H1 (cell line): ENCODE results near the gene SPATA19. TPM values are rescaled to one million over a fixed set of nuclear protein-coding genes. Genes with fewer than 3 reads are reported as not detected.

Experiments
- CBX5 ChIP-seq: fragments of 300-800, 300-1000 bp; sonication (generic); IDR thresholded peaks from 2 replicates; pipeline ENCODE4 v1.7.1; 2016; ENCODE audit warnings: antibody characterized with exemption, low read length, low read depth
- CHD7 ChIP-seq: fragments of 300-600 bp; sonication (generic); IDR thresholded peaks from 2 replicates; pipeline ENCODE4 v1.7.1; 2012; ENCODE audit warnings: low read length, moderate library complexity, mild to moderate bottlenecking, inconsistent platforms; ENCODE audit not compliant: insufficient replicate concordance
- CREB1 ChIP-seq: IDR thresholded peaks from 2 replicates; pipeline ENCODE4 v1.6.1; 2012; ENCODE audit warnings: inconsistent platforms
- EGR1 ChIP-seq: IDR thresholded peaks from 2 replicates; pipeline ENCODE4 v1.6.1; 2011; ENCODE audit warnings: low read depth, low read length, borderline replicate concordance
- FOSL1 ChIP-seq: IDR thresholded peaks from 2 replicates; pipeline ENCODE4 v1.6.1; 2011; ENCODE audit warnings: mild to moderate bottlenecking, low read depth, low read length, moderate library complexity; ENCODE audit not compliant: insufficient read depth
- RAD21 ChIP-seq, 2 experiments: IDR thresholded peaks in 1 of 2; conservative IDR thresholded peaks in 1 of 2; 2 replicates each; pipeline ENCODE4 v1.6.1; 2011; ENCODE audit warnings: low read depth in 2 of 2, low read length in 2 of 2, improper control_type of control experiment in 1 of 2, inconsistent platforms in 1 of 2, mild to moderate bottlenecking in 1 of 2, moderate library complexity in 1 of 2
- RNF2 ChIP-seq: fragments of 200-900, 300-1000 bp; sonication (generic); IDR thresholded peaks from 2 replicates; pipeline ENCODE4 v1.7.1; 2016; ENCODE audit warnings: borderline replicate concordance, low read depth, mild to moderate bottlenecking, antibody characterized with exemption, low read length; ENCODE audit not compliant: poor library complexity, severe bottlenecking; ENCODE audit errors: missing control alignments
- SP4 ChIP-seq: IDR thresholded peaks from 2 replicates; pipeline ENCODE4 v1.6.1; 2012; ENCODE audit warnings: low read length, inconsistent platforms
- TEAD4 ChIP-seq: IDR thresholded peaks from 2 replicates; pipeline ENCODE4 v1.6.1; 2012; ENCODE audit warnings: low read depth, low read length, inconsistent platforms, mixed read lengths
- USF2 ChIP-seq: IDR thresholded peaks from 2 replicates; pipeline ENCODE4 v1.6.1; 2011; ENCODE audit warnings: low read length, improper control_type of control experiment
- polyA plus RNA-seq, 7 experiments: library from polyadenylated mRNA; depleted of rRNA in 3 of 7; stranded (reverse) in 5 of 7; unstranded in 2 of 7; fragments of >200 nt in 5 of 7; fragments of 200-250 nt in 2 of 7; gene quantifications; 1 replicate in 5 of 7; 2 replicates in 1 of 7; 4 replicates in 1 of 7; pipeline versions ENCODE4 v1.2.1 to v1.2.3, GENCODE V29; 2011 to 2013; ENCODE audit warnings: missing spikeins in 2 of 7, mixed read lengths in 2 of 7
- total RNA-seq: library from RNA; stranded (reverse); fragmentation: NEBNext Ultra II Directional; extraction: Animal tissue kit (Norgen Biotek cat#: 25700); gene quantifications from 2 replicates; pipeline ENCODE4 v1.2.1, GENCODE V29; 2021

SPATA19 gene
- total and polyA plus RNA-seq, 2 of the 8 experiments (the other 6 are each of a cell fraction or from before 2014, with no cell fraction given): not detected

- TF ChIP-seq CHD7 (no peak), USF2 (no peak), FOSL1 (no peak), SP4 (no peak), CREB1 (no peak), EGR1 (no peak), CBX5 (no peak), RAD21 (IDR thresholded peaks at IDR 0.05 in 1 of 2, conservative IDR thresholded peaks at IDR 0.05 in 1 of 2; ENCODE audit: low read depth in 2 of 2, low read length in 2 of 2) (no peak), RNF2 (no peak), TEAD4 (no peak)
- TF ChIP-seq, all 59 proteins: peak for 0
These were observed 34.5 kb downstream of the SPATA19 start (continued) for GRCh38 chr11:133810766-133811165.
